Stimulated activated CD4-positive, alpha-beta T cell treated with anti-CD3 and anti-CD28 coated beads, Interleukin-1b, Interleukin-23, amount 100 ng/mL, for 24 hours (primary cell): ENCODE results near the gene PTGES2.
"Not testable (repeated sequence)": the region's sequence is repeated elsewhere in the genome, so short reads cannot be mapped to it uniquely, and the experiment has no call there.

Experiments used
- DNase-seq, 4 experiments: peaks; one replicate each; pipeline ENCODE4 v3.0.0-alpha.2; 2020; ENCODE audit warnings: low read depth in 4 of 4, low spot score in 1 of 4

PTGES2 gene

GRCh38 chr9:128091571-128091970 lies 36.0 kb downstream of the PTGES2 start:
- no peak for DNase-seq

- DNase-seq, result no peak
Measured at GRCh38 chr9:128091144-128091543, 36.4 kb downstream of the PTGES2 start.

GRCh38 chr9:128089299-128089698 lies 38.2 kb downstream of the PTGES2 start:
- no peak for DNase-seq

GRCh38 chr9:128088253-128088945 lies 39.1 kb downstream of the PTGES2 start:
- DNase-seq, result no peak

GRCh38 chr9:128087262-128087661 lies 40.3 kb downstream of the PTGES2 start:
- no peak for DNase-seq

GRCh38 chr9:128085943-128086342 lies 41.6 kb downstream of the PTGES2 start:
- DNase-seq, result no peak

GRCh38 chr9:128084746-128085145 lies 42.8 kb downstream of the PTGES2 start:
- no peak for DNase-seq

- no peak for DNase-seq
Measured at GRCh38 chr9:128082151-128082550, 45.4 kb downstream of the PTGES2 start.

GRCh38 chr9:128081056-128081455 lies 46.5 kb downstream of the PTGES2 start:
- DNase-seq, result no peak

- no peak for DNase-seq
Measured at GRCh38 chr9:128080206-128080605, 47.3 kb downstream of the PTGES2 start.

- no peak for DNase-seq
Measured at GRCh38 chr9:128078504-128079434, 48.8 kb downstream of the PTGES2 start.

- DNase-seq, result no peak
Measured at GRCh38 chr9:128077847-128078503, 49.6 kb downstream of the PTGES2 start.

- DNase-seq, result no peak
Measured at GRCh38 chr9:128073253-128073886, 54.2 kb downstream of the PTGES2 start.

GRCh38 chr9:128072144-128073021 lies 55.1 kb downstream of the PTGES2 start:
- DNase-seq, result peak in 3 of 4 experiments; percentile 21 to 49 (median 41)

- DNase-seq, result not testable (repeated sequence)
Measured at GRCh38 chr9:128071475-128071874, 56.1 kb downstream of the PTGES2 start.

- DNase-seq, result no peak
Measured at GRCh38 chr9:128070874-128071273, 56.7 kb downstream of the PTGES2 start.
